KBM-7 (cell line): ENCODE results near the gene AIF1.
A peak's percentile ranks its signal among the peaks of the same experiment; 100 is the strongest.

Source experiments
- DNase-seq: peaks from one replicate; pipeline ENCODE4 v3.0.0-alpha.2; 2015
- in situ Hi-C: fragments of 300-500 bp; cut with MboI; formaldehyde crosslinking; loops from 2 replicates; pipeline ENCODE4 v1.14.3; 2020; ENCODE audit warnings: low sequenced_read_pairs, low pct_unique_long_range_greater_than_20kb, mixed read lengths

Gene AIF1

DNA sequence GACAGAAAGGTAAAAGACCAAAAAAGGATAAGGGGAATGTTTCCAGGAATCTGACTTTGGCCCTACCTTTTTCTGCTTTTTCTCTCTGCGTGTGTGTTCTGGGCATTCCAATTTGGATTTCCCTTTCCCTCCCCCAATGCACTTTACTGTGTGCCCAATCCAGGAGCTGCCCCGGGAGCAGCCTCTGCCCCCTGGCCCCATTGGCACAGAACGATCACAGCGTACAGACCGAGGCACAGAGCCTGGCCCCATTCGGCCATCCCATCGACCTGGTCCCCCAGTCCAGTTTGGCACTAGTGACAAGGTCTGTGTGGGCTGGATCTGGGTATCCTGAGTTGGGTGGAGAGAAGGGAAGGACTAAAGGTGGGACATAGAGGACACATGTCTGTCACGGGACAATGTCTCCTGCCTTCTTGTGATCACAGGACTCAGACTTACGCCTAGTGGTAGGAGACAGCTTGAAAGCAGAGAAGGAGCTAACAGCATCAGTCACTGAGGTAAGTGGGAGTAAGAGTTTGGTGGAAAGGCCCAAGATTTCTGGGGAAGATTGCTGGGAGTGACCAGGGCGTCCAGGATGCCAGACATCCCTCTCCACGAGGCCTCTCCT lies 20.0 kb downstream of the AIF1 start:
- no peak for DNase-seq
- in situ Hi-C loops = no loop called here

DNA sequence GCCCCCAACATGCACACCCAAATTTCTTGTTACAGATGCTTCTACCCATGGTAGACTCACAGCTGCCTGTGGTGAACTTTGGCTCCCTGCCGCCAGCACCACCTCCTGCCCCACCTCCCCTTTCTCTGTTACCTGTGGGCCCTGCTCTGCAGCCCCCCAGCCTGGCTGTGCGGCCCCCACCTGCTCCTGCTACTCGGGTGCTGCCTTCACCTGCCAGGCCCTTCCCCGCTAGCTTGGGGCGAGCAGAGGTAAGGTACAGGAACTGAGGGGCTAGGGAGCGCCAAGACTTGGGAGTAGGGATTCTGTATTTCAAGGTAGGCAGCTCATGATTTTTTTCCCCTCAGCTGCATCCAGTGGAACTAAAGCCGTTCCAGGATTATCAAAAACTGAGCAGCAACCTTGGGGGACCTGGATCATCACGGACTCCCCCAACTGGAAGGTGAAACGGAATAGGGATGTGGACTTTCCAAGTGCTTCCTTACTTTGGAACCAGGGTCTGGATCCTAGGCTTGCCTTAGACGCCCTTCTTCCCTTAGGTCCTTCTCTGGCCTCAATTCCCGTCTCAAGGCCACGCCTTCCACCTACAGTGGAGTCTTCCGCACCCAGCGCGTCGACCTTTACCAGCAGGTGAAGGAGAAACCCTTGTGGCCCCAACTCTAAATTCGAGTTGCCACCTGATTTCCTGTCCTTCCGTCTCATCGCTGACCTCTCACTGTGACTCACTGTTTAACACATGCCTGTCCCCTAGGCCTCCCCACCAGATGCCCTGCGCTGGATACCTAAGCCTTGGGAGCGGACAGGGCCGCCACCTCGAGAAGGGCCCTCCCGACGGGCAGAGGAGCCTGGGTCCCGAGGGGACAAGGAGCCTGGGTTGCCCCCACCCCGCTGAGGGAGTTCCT lies 21.9 kb downstream of the AIF1 start:
- no peak for DNase-seq
- in situ Hi-C loops = no loop called here

DNA sequence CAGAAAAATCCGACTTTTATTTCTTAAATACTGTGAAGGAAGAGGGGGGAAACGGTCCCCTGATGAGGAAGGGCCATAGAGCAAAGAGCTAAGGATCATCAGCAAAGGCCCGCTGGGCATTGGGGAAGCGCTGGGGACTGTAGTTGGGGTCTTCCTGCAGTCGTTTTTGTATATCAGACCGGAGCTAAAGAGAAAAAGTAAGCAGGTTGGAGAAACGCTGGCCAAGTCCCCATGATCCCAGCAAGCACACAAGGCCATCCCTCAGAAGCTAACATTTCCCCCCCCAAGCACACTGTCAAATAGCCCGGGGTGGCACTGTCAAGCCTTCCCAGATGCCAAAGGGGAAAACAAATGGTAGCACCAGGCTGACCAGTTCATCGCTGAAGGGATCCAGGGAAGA lies 24.0 kb downstream of the AIF1 start:
- in situ Hi-C loops = no loop called here
- DNase-seq = no peak

DNA sequence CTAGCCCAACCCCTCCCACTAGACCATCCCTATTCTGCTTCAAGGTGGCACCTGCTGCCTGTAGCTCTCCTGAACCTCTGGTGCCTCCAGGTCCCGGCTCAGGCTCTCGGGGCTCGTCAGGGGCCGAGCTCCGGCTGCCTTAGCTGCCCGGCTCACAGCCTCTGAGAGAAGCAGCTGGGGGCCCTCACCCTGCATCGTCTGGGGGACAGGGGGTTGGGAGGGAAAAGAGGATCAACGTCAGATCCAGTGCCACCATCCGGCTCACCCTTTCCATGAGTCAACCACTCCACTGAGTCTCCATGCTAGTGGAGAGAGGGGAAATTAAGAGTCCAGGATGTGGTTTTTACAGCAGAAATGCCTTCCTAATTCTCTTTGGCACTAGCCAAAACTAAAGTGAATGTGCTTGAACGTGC lies 24.4 kb downstream of the AIF1 start:
- in situ Hi-C loops = no loop called here
- DNase-seq = no peak

DNA sequence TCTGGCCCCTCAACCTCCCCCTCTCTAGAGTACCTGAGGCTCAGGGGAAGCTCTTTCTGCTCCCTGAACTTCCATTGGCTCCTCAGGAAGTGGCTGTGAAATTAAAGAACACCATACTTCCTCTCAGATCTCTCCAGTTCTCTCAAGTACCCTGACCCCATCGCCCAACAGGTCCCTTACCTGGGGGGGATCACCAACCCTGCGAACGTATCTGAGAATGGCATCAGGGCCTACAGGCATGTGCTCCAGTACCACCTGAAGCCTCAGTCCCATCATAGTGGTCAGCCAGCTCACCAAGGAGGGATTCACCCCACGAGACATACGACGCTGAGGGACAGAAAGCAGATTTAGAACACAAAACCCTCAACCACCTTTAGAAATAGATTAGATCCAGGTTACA lies 25.6 kb downstream of the AIF1 start:
- no peak for DNase-seq
- in situ Hi-C loops = no loop called here

DNA sequence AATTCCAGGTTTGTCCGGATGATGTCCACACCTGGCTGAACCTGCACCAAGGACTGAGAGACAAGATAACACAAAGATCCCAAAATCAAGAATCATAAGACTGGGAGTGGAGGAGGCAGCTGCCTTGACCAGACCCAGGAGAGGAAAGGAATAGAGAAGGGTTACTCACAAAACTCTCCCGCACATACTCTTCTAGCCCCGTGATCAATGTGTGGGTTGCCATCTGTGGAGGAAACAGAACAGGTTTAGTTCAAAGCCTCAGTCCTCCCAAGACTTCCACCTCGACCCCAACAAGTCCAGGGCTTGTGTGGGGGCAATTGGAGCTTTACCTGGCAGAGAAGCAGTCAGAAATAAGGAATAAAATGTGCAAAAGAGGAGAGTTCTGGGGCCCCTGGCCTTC lies 26.3 kb downstream of the AIF1 start:
- in situ Hi-C loops = no loop called here
- DNase-seq = no peak

DNA sequence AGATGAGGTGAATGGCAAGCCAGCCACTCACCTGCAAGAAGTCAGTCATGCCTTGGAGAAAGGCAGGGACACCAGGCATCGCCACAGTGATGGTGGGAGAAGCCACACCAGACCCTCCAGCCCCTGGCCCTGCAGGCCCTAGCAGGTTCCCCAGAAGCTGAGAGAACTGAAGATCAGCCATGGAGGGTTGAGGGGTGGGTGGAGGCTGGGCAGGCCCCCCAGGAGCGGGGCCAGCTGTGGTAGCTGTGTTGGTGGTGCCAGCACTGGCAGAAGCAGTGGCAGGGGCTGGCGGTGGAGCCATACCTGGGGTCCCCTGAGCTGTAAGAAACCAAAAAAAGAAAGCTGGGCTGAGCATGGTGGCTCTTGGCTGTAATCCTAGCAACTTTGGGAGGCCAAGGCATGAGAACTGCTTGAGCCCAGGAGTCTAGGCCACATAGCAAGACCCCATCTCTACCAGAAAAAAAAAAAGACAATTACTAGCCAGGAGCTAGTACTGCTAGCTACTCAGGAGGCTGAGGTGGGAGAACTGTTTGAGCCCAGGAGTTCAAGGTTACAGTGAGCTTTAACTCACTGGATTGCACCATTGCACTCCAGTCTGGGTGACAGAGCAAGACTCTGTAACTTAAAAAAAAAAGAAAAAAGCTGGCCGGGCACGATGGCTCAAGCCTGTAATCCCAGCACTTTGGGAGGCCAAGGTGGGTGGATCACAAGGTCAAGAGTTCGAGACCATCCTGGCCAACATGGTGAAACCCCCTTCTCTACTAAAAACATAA lies 27.9 kb downstream of the AIF1 start:
- no peak for DNase-seq
- in situ Hi-C loops = no loop called here

DNA sequence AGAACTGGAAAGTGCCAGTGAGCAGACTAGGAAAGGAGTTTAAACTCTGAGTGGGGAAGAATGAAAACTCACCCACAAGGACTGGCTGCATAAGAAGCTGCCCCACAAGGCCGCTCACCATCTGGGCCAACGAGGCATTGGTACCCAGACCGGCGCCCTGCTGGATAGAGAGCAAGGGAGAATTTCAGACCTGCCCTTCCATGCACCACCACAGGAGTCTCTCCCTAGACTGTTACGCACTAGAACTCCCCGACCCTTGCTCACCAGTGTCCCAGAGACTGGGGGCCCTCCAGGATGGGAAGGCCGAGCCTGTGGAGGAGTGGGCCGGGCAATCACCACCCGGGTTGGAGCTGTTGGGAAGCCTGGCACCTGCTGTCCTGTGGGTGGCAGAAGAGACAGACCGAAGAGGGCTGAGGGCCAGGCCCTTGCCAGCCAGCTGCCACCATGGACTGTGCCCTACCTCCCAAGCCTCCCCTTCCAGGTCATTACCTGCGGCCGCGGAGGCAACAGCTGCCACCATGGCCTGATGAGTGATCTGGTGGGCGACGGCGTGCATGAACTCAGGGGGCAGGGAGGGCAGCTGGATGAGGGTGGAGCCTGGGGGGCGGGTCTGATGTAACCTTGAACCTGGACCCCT lies 28.9 kb downstream of the AIF1 start:
- in situ Hi-C loops = no loop called here

DNA sequence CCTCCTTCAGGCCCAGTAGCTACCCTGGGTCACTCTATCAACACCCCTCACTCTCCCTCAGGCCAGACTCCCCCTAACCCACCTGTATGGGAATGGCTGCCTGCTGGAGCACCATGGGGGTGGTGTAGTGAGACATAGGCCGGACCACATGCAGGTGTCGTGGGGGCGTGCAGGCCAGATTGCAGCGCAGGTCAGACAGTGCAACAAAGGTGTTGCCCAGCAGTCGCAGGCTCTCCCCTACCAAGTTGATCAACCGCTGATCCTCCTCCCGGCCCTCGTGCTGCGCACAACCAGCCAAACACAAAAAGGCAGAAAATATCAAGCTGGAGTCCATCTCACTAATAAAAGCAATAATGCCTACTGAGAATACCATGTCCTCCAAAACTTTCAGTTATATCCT lies 30.3 kb downstream of the AIF1 start:
- no peak for DNase-seq
- in situ Hi-C loops = no loop called here

More for the DNA sequence above, 28.9 kb downstream of the AIF1 start:
- no peak for DNase-seq

DNA sequence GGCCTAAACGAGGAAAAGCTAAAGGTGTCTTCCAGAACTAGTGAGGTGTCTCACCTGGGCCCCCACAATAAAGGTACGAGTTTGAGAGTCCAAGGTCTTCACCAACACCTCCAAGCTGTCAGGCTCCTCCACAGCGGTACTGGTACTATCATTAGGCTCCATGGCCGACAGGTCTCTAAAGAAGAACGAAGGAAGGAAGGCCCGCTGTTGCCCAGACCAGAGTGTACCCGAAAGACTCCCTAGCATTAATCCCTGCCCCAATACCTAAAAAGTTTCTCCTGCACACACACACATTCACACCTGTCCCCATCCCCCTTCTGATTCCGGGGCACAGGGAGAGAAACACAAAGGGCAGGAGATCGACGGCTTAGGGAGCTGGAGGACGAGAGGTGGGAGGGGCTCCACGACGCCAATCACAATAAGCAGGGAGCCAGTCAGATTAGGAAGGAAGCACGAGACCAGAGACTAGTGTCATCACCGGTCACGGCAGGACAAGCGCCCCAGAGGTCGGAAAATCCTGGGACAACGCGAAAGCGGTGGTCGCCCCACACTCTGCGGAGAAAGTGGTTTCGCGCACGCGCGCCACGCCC lies 36.7 kb downstream of the AIF1 start:
- in situ Hi-C loops = no loop called here
- DNase-seq = peak; percentile 82

DNA sequence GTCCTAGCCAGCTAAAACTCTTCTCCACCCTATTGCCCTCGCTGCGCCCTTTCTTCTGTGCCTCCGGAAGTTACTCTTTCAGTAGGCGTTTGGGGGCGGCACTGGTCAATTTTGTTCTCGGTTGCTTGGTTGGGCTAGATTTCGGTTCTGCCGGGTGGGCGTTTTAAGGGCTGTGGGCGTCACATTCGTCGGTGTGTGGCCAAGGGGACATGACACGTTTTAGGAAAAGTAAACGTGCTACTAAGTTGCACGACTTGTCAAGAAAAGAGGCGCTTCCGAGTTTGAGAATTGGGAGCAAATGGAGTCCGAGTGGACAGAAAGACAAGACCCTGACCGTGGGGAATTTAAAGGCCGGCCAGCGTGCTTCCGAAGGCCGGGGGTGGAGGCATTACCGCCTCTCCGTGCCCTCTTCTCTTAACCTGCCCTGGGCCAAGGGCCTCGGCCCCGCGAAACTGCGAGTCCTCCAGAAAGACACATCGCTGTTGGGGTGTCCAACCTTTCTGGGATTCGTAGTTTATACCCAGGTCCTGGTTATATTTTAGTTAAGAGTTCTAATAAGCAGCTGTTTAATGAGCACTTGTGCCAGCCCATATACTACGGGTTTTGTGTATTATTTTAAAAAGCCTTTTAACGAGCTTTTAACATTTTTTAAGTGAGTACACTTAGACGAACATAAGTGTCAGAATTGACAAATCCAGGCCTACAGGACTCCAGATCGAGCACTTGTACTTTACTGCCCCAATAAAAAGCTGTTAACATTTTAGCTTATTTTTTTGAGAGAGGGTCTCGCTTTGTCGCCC lies 38.1 kb downstream of the AIF1 start:
- in situ Hi-C loops = no loop called here
- no peak for DNase-seq

DNA sequence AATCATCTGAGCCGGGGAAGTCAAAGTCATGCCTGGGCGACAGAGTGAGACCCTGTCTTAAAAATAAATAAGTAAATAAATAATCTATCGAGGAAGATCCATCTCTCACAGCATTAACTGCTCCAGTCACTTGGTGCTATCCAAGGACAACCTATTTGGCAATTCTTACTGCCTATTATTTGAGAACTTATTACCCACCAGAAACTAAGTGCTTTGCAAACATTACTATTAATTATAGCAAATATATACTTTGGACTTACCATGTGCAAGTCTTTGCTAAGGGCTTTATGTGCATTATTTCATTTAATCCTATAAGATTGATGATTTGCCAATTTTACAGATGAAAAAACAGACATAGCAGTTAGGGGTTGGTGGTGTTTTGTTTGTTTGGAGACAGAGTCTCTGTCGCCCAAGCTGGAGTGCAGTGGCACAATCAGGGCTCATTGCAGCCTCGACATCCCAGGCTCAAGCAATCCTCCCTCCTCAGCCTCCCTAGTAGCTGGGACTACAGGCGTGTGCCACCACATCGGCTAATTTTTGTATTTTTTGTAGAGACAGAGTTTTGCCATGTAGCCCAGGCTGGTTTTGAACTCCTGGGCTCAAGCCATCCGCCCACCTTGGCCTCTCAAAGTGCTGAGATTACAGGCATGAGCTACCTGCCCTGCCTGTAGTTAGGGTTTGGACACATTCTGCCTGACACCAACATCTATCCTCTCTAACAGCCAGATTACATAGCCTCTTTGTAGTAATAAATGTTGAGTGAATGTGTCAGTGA lies 39.7 kb downstream of the AIF1 start:
- no peak for DNase-seq
- in situ Hi-C loops = no loop called here

DNA sequence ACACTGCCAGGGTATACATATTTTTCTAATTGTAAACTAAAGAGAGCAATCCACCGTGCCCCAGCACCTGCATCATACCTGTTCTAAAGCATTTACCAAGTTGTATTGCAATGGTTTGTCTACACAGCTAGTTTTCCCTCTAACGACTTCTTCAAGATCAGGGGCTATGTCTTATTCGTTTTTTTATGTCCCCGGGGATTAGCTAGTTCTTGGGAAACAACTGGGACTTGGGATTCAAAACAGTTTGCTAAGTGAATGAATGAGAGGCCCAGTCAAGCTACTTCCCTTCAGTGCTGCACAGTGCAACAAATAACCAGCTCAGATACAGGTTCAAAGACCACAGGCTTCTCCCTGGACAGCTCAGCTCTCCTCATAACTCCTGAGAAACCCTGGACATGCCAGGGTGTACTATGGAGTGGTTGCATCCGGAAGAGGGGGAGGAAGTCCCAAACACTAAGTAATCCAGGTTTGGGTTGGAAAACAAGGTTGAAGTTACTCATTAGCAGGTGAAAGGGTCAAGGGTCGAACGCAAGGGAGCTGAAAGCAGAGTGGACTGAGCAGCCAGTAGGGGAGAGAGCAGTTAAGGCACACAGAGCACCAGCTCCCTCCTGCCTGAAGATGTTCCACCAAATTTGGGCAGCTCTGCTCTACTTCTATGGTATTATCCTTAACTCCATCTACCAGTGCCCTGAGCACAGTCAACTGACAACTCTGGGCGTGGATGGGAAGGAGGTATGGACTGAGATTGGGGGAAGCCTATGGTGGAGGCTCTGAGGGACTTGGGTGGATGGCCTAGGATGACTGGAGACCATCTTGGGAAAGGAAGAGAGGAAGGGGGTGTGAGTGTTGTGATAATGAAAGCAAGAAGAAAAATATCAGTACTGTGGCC lies 40.6 kb downstream of the AIF1 start, which contains the start of gene APOM:
Gene APOM, plus strand, starts transcription at position 546 of the 889 bp plus-strand sequence. Its CDS starts 73 bp downstream, at position 619.
- in situ Hi-C loops = no loop called here
- DNase-seq = no peak

DNA sequence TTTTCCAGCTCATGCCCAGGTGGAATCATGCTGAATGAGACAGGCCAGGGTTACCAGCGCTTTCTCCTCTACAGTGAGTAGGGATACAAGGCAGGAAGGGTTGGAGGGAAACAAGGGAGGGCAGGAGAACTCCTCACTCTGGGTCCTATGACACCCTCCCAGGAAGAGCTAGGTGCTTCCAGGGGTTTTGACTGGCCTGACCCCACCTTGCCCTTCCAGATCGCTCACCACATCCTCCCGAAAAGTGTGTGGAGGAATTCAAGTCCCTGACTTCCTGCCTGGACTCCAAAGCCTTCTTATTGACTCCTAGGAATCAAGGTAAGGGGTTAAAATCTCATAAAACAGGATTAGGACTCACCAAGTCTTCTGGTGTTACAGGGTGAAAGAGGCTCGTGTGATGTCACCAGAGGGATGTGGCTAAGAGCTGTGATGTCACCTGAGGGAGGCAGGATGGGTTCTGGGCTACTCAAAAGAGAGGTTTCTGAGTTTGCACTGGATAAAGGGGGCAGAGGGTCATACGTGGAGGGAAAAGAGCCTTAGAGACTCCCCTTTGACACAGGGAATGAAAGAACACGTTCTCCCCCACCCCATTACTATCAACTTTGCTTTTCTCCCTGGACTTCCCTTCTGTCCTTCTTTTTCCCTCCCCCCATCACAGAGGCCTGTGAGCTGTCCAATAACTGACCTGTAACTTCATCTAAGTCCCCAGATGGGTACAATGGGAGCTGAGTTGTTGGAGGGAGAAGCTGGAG lies 42.5 kb downstream of the AIF1 start:
- DNase-seq = no peak
- in situ Hi-C loops = no loop called here

DNA sequence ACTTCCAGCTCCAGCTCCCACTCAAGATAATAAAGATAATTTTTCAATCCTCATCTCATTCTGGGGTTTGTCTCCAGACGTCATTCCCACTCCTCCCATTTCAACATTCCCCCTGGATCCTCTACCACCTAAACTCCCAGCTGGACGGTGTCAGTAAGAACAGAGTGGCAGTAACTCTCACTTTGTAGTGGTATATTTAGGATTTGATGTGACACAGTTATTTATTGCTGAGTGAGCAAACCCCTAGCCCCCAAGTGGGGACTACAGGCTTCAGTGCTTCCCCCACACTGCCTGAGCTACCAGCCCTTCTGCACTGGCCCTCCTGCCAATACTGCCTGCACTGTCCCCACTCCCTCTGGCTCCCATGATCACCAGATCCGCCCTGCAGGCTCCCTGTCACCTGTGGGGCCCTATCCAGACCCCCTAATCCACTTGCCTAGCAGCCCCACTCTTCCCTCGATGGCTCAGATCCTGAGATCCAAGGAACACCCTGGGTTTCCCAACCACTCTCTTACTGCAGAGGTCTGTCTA lies 43.2 kb downstream of the AIF1 start:
- in situ Hi-C loops = no loop called here
- no peak for DNase-seq
